ENCODE results near the gene PROSER2. TPM values are rescaled to one million over a fixed set of nuclear protein-coding genes. Genes with fewer than 3 reads are reported as not detected.

The PROSER2 gene
- total and polyA plus RNA-seq, 2 donors (not counting 3 experiments of a cell fraction or from before 2014, with no cell fraction given), result 5.9 to 22.6 TPM

DNA sequence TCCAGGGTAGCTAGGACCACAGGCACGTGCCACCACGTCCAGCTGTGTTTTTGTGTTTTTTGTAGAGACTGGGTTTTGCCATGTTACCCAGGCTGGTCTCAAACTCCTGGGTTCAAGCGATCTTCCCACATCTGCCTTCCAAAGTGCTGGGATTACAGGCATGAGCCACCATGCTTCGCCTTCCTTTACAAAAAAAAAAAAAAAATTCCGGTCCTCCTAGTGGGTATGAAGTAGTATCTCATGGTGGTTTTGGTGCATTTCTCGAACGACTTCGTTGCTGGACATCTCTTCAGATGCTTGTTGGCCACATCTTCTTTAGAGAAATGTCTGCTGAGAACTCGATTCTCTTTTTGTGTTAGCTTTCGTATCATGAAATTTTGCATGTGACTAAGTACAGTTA lies 3.9 kb downstream of the PROSER2 start:
- dilution Hi-C loops (cut with MboI; ENCODE audit: extremely low pct_ligation_motif_present, low sequenced_read_pairs) (no loop called here), intact Hi-C loops (cut with micrococcal nuclease) (no loop called here)
- H3K4me3 ChIP-seq (replicated peaks in 1 of 3; ENCODE audit: insufficient read depth in 1 of 3, low read depth in 1 of 3, low read length in 3 of 3), result no peak overlapping the region
- peaks cover 49% of the 10 kb centered on the region for H3K79me2 ChIP-seq (ENCODE audit: control insufficient read depth, insufficient read depth, low read length)
- H3K9me3 ChIP-seq (replicated peaks; ENCODE audit: control insufficient read depth, insufficient read depth, low read length), result no peaks in the 10 kb centered on the region
- peaks cover 1% of the 10 kb centered on the region for H3K4me1 ChIP-seq (ENCODE audit: control insufficient read depth, extremely low read depth, insufficient read depth, low read length)
- no peaks in the 10 kb centered on the region for H3K9me1 ChIP-seq (replicated peaks; ENCODE audit: control insufficient read depth, extremely low read depth, insufficient read depth, low read length)
- no peak overlapping the region for H3K9ac ChIP-seq (replicated peaks; ENCODE audit: extremely low read depth, insufficient read depth, low read length)
- no peak for FAIRE-seq
- TF ChIP-seq POLR2A (IDR thresholded peaks at IDR 0.05; ENCODE audit: low read depth, low read length) (no peak), FOS (IDR thresholded peaks at IDR 0.05; ENCODE audit: borderline replicate concordance, insufficient read depth, low read length) (no peak), JUN (IDR thresholded peaks at IDR 0.05; ENCODE audit: borderline replicate concordance, insufficient read depth, insufficient read length, low read depth) (no peak), EZH2 (IDR thresholded peaks at IDR 0.05; ENCODE audit: borderline replicate concordance, low read depth, low read length, severe bottlenecking) (no peak), MYC (IDR thresholded peaks at IDR 0.05; ENCODE audit: low read depth, low read length) (no peak), GATA2 (IDR thresholded peaks at IDR 0.05; ENCODE audit: insufficient read depth, insufficient read length, low read depth, low read length) (no peak), POLR2AphosphoS5 (IDR thresholded peaks at IDR 0.05; ENCODE audit: insufficient read depth, low read depth, low read length) (no peak)
- TF ChIP-seq, protein P1, sequence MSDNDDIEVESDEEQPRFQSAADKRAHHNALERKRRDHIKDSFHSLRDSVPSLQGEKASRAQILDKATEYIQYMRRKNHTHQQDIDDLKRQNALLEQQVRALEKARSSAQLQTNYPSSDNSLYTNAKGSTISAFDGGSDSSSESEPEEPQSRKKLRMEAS (IDR thresholded peaks at IDR 0.05; ENCODE audit: insufficient read depth, insufficient read length), result no peak
- TF ChIP-seq, protein P2, sequence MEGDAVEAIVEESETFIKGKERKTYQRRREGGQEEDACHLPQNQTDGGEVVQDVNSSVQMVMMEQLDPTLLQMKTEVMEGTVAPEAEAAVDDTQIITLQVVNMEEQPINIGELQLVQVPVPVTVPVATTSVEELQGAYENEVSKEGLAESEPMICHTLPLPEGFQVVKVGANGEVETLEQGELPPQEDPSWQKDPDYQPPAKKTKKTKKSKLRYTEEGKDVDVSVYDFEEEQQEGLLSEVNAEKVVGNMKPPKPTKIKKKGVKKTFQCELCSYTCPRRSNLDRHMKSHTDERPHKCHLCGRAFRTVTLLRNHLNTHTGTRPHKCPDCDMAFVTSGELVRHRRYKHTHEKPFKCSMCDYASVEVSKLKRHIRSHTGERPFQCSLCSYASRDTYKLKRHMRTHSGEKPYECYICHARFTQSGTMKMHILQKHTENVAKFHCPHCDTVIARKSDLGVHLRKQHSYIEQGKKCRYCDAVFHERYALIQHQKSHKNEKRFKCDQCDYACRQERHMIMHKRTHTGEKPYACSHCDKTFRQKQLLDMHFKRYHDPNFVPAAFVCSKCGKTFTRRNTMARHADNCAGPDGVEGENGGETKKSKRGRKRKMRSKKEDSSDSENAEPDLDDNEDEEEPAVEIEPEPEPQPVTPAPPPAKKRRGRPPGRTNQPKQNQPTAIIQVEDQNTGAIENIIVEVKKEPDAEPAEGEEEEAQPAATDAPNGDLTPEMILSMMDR (IDR thresholded peaks at IDR 0.05; ENCODE audit: extremely low read depth in 1 of 2, insufficient read depth in 1 of 2, low read depth in 1 of 2, low read length in 2 of 2), result no peak
- H3K27me3 ChIP-seq (ENCODE audit: control insufficient read depth in 2 of 2, insufficient read depth in 2 of 2, low read length in 2 of 2), result no peaks in the 10 kb centered on the region
- H2AFZ ChIP-seq (ENCODE audit: low read depth, low read length), result no peak overlapping the region
- POLR2A ChIA-PET, result interaction anchor here (0.6 kb wide), 1 partner anchor 22 kb away, joined by 3 read pairs; no protein-coding TSS in a partner anchor
- H3K27ac ChIP-seq (ENCODE audit: insufficient read depth, low read depth, low read length), result no peak overlapping the region
- CTCF ChIA-PET, result interaction anchor here (0.7 kb wide), 1 partner anchor 46 kb away, joined by 4 read pairs; no protein-coding TSS in a partner anchor
- BruUV-seq (replicated peaks), result no TSS peak
- H3K4me2 ChIP-seq (ENCODE audit: insufficient read depth, low read length), result no peak overlapping the region
- no peaks in the 10 kb centered on the region for H3K36me3 ChIP-seq (ENCODE audit: control insufficient read depth in 2 of 2, extremely low read depth in 1 of 2, insufficient read depth in 2 of 2, low read length in 2 of 2)
- no peak for DNase-seq (ENCODE audit: low read depth, low spot score)
- no peaks in the 10 kb centered on the region for H4K20me1 ChIP-seq (replicated peaks; ENCODE audit: control insufficient read depth, extremely low read depth, insufficient read depth, low read length)
